Endodermal cell (in vitro differentiated cells): ENCODE measurements around the gene TEX29. TPM values are rescaled to one million over a fixed set of nuclear protein-coding genes. Genes with fewer than 3 reads are reported as not detected.

Experiments used
- DNase-seq: peaks from one replicate; pipeline ENCODE4 v3.0.0-alpha.2; 2017
- H3K27ac ChIP-seq: 2 replicates; pipeline ENCODE4 v1.5.1; 2013; ENCODE audit warnings: mild to moderate bottlenecking, low read depth, low read length, moderate library complexity
- H3K27me3 ChIP-seq: 2 replicates; pipeline ENCODE4 v1.6.1; 2013; ENCODE audit warnings: mild to moderate bottlenecking, low read length, moderate library complexity; ENCODE audit not compliant: insufficient read depth, control insufficient read depth, poor library complexity, severe bottlenecking
- H3K36me3 ChIP-seq: 2 replicates; pipeline ENCODE4 v1.7.0; 2013; ENCODE audit warnings: mild to moderate bottlenecking, low read length, moderate library complexity; ENCODE audit not compliant: control insufficient read depth, insufficient read depth
- H3K4me1 ChIP-seq: one replicate; pipeline ENCODE4 v1.7.0; 2013; ENCODE audit warnings: low read length; ENCODE audit not compliant: control insufficient read depth, insufficient read depth
- H3K4me3 ChIP-seq: 2 replicates; pipeline ENCODE4 v1.5.1; 2013; ENCODE audit warnings: mild to moderate bottlenecking, low read length, moderate library complexity
- H3K9ac ChIP-seq: 2 replicates; pipeline ENCODE4 v1.6.1; 2013; ENCODE audit warnings: mild to moderate bottlenecking, low read length, moderate library complexity; ENCODE audit not compliant: poor library complexity, severe bottlenecking; ENCODE audit errors: extremely low read depth
- H3K9me3 ChIP-seq: 2 replicates; pipeline ENCODE4 v1.6.1; 2013; ENCODE audit warnings: mild to moderate bottlenecking, low read length, moderate library complexity; ENCODE audit not compliant: control insufficient read depth
- H3K27ac Mint-ChIP-seq: 2 replicates; pipeline ENCODE4 v1.8.0; 2020; ENCODE audit warnings: mixed read lengths
- H3K27me3 Mint-ChIP-seq: 2 replicates; pipeline ENCODE4 v1.8.0; 2021; ENCODE audit warnings: mild to moderate bottlenecking, mixed read lengths; ENCODE audit not compliant: insufficient read depth
- H3K36me3 Mint-ChIP-seq: 2 replicates; pipeline ENCODE4 v1.8.0; 2020; ENCODE audit warnings: low read depth, mixed read lengths
- H3K4me1 Mint-ChIP-seq: 2 replicates; pipeline ENCODE4 v1.8.0; 2020; ENCODE audit warnings: mixed read lengths
- H3K4me3 Mint-ChIP-seq: 2 replicates; pipeline ENCODE4 v1.8.0; 2020; ENCODE audit warnings: mild to moderate bottlenecking, moderate library complexity, mixed read lengths
- H3K9me3 Mint-ChIP-seq: 2 replicates; pipeline ENCODE4 v1.8.0; 2020; ENCODE audit warnings: mild to moderate bottlenecking, mixed read lengths
- WGBS, 2 experiments: methylation state at CpG; one replicate each; pipeline versions ENCODE4 v1.1.5 to v1.1.7; 2013; ENCODE audit warnings: missing lambda C conversion rate in 2 of 2, mixed read lengths in 1 of 2; ENCODE audit not compliant: insufficient coverage in 1 of 2, insufficient read length in 1 of 2; 5-methylcytosine and 5-hydroxymethylcytosine counted together
- total RNA-seq, 2 donors: library from RNA; stranded (reverse); fragmentation: NEBNext Ultra II Directional in 1 of 2; extraction: Animal tissue kit (Norgen Biotek cat#: 25700) in 1 of 2; gene quantifications; 2 replicates in 1 of 2; 3 replicates in 1 of 2; pipeline ENCODE4 v1.2.1, GENCODE V29; 2021
- TF ChIP-seq, protein P1 (sequence below): fragments of 200-600 bp; sonication (generic); conservative IDR thresholded peaks from 2 replicates; pipeline ENCODE4 v1.5.0; 2021; ENCODE audit warnings: antibody characterized with exemption, mild to moderate bottlenecking

TEX29 gene
- total RNA-seq, 2 donors from 2014 or later, result 0.69 TPM; not detected in 1

DNA sequence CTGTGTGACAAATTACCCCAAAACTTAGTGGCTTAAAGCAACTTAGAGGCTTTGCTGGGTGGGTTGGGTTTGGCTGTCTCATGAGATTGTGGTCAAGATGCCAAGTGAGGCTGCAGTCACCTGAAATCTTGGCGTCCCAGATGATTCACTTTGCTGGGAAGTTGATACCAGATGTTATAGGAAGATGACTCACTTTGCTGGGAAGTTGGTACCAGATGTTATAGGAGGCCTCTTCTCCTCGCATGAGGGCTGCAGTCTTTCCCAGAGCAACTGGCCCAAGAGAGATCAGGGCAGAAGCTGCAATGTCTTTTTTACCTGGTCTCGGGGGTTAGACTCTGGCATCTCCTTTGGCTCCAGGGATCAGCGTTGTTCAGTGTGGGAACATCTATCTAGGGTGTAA lies 16.8 kb downstream of the TEX29 start:
- no peak overlapping the region for H3K27ac ChIP-seq
- no peak overlapping the region for H3K4me3 Mint-ChIP-seq
- H3K4me3 ChIP-seq, result no peak overlapping the region
- H3K36me3 ChIP-seq, result no peaks in the 10 kb centered on the region
- H3K27me3 Mint-ChIP-seq, result no peaks in the 10 kb centered on the region
- H3K4me1 Mint-ChIP-seq, result no peaks in the 10 kb centered on the region
- no peaks in the 10 kb centered on the region for H3K36me3 Mint-ChIP-seq
- no peaks in the 10 kb centered on the region for H3K4me1 ChIP-seq
- H3K9me3 Mint-ChIP-seq, result peaks cover 5% of the 10 kb centered on the region
- TF ChIP-seq, protein P1, sequence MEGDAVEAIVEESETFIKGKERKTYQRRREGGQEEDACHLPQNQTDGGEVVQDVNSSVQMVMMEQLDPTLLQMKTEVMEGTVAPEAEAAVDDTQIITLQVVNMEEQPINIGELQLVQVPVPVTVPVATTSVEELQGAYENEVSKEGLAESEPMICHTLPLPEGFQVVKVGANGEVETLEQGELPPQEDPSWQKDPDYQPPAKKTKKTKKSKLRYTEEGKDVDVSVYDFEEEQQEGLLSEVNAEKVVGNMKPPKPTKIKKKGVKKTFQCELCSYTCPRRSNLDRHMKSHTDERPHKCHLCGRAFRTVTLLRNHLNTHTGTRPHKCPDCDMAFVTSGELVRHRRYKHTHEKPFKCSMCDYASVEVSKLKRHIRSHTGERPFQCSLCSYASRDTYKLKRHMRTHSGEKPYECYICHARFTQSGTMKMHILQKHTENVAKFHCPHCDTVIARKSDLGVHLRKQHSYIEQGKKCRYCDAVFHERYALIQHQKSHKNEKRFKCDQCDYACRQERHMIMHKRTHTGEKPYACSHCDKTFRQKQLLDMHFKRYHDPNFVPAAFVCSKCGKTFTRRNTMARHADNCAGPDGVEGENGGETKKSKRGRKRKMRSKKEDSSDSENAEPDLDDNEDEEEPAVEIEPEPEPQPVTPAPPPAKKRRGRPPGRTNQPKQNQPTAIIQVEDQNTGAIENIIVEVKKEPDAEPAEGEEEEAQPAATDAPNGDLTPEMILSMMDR, result no peak
- H3K9ac ChIP-seq, result no peak overlapping the region
- WGBS, 2 experiments, result 82 to 84% methylated on average over 3 to 4 of the region's 4 CpGs
- no peak overlapping the region for H3K27ac Mint-ChIP-seq
- H3K27me3 ChIP-seq, result no peaks in the 10 kb centered on the region
- H3K9me3 ChIP-seq, result no peaks in the 10 kb centered on the region
- peak; percentile 15 for DNase-seq

DNA sequence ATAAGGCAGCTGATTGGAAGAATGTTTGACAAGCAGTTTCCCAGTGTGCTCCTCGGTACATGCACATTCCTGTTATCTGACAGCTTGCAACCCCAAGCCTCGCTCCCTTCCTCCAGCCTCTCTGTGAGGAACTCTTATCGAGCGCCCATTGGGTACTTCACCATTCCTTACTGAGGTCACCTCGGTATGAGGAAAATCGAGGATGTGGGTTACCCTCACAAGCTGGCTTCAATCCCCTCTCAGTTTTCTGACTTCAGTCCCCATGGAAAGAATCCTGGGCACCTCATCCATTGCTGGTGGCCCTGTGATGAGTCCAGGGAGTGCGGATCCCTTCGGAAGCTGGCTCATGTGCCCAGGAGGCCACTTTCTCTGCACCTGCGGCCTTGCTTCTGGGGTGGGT lies 17.3 kb downstream of the TEX29 start:
- no peak overlapping the region for H3K4me3 ChIP-seq
- no peaks in the 10 kb centered on the region for H3K36me3 ChIP-seq
- H3K9me3 Mint-ChIP-seq, result peaks cover 5% of the 10 kb centered on the region
- WGBS, 2 experiments, result 92 to 99% methylated on average over 6 to 9 of the region's 9 CpGs
- no peak overlapping the region for H3K27ac ChIP-seq
- no peaks in the 10 kb centered on the region for H3K4me1 ChIP-seq
- H3K27me3 ChIP-seq, result no peaks in the 10 kb centered on the region
- no peaks in the 10 kb centered on the region for H3K9me3 ChIP-seq
- DNase-seq, result peak; percentile 10
- H3K27me3 Mint-ChIP-seq, result no peaks in the 10 kb centered on the region
- no peaks in the 10 kb centered on the region for H3K36me3 Mint-ChIP-seq
- no peak overlapping the region for H3K27ac Mint-ChIP-seq
- no peak overlapping the region for H3K4me3 Mint-ChIP-seq
- H3K4me1 Mint-ChIP-seq, result no peaks in the 10 kb centered on the region
- TF ChIP-seq, protein P1, result no peak
- H3K9ac ChIP-seq, result no peak overlapping the region

DNA sequence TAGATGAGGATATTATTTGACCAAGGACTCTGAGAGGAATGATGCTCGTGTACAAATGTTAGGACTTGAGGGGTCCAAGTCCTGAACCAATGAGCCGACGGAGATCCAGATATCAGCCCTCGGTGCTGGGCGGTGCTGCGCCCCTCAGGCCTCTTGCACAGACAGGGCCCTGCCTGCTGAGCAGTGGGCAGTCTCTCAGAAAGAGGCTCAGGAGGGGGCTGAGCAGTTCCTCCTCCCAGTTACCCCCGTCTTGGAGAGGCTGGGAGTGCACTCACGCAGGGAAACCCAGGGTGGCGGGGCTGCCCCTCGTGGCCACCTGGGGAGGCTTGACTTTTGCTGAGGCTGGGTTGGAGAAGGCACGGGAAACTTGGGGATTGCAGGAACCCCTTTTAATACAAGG lies 18.4 kb downstream of the TEX29 start:
- DNase-seq, result peak; percentile 20
- no peak overlapping the region for H3K4me3 ChIP-seq
- peaks cover 5% of the 10 kb centered on the region for H3K9me3 Mint-ChIP-seq
- H3K4me1 Mint-ChIP-seq, result peaks cover 3% of the 10 kb centered on the region
- H3K4me1 ChIP-seq, result no peaks in the 10 kb centered on the region
- H3K9me3 ChIP-seq, result no peaks in the 10 kb centered on the region
- H3K4me3 Mint-ChIP-seq, result no peak overlapping the region
- 85 to 87% methylated on average over 10 to 11 of the region's 11 CpGs for WGBS, 2 experiments
- TF ChIP-seq, protein P1, result no peak
- H3K27ac ChIP-seq, result no peak overlapping the region
- no peaks in the 10 kb centered on the region for H3K27me3 ChIP-seq
- no peak overlapping the region for H3K27ac Mint-ChIP-seq
- H3K36me3 ChIP-seq, result no peaks in the 10 kb centered on the region
- H3K36me3 Mint-ChIP-seq, result no peaks in the 10 kb centered on the region
- no peak overlapping the region for H3K9ac ChIP-seq
- H3K27me3 Mint-ChIP-seq, result no peaks in the 10 kb centered on the region
